Muscle of arm (tissue), 12 donors: ENCODE data around the gene TNFRSF8. TPM values are rescaled to one million over a fixed set of nuclear protein-coding genes. Genes with fewer than 3 reads are reported as not detected.
"Not testable (repeated sequence)": the region's sequence is repeated elsewhere in the genome, so short reads cannot be mapped to it uniquely, and the experiment has no call there.

Experiments used
- DNase-seq: peaks from one replicate; pipeline ENCODE4 v3.0.0-alpha.2; 2013
- polyA plus RNA-seq, 12 donors: library from polyadenylated mRNA; unstranded; fragments of 120-200 nt; gene quantifications; one replicate each; pipeline ENCODE4 v1.2.1, GENCODE V29; 2013; ENCODE audit not compliant: insufficient read length in 12 of 12

TNFRSF8 gene
- polyA plus RNA-seq, 12 donors = 0.10 to 0.33 (median 0.22) TPM; not detected in 3

- no peak for DNase-seq
Observed at GRCh38 chr1:12038356-12039163, 24.5 kb upstream of the TNFRSF8 start.

- DNase-seq = no peak
Observed at GRCh38 chr1:12039164-12039525, 24.0 kb upstream of the TNFRSF8 start.

- not testable (repeated sequence) for DNase-seq
Observed at GRCh38 chr1:12039824-12040456, 23.2 kb upstream of the TNFRSF8 start.

GRCh38 chr1:12040457-12041051 is 22.5 kb upstream of the TNFRSF8 start:
- peak; percentile 67 for DNase-seq

GRCh38 chr1:12044187-12044877 is 18.8 kb upstream of the TNFRSF8 start:
- not testable (repeated sequence) for DNase-seq

GRCh38 chr1:12046749-12047119 is 16.4 kb upstream of the TNFRSF8 start:
- DNase-seq = no peak

- DNase-seq = no peak
Observed at GRCh38 chr1:12047120-12047876, 15.8 kb upstream of the TNFRSF8 start.

GRCh38 chr1:12048372-12048771 is 14.7 kb upstream of the TNFRSF8 start:
- peak; percentile 69 for DNase-seq

GRCh38 chr1:12049616-12050015 is 13.5 kb upstream of the TNFRSF8 start:
- DNase-seq = no peak

- no peak for DNase-seq
Observed at GRCh38 chr1:12051361-12051760, 11.7 kb upstream of the TNFRSF8 start.

- peak; percentile 51 for DNase-seq
Observed at GRCh38 chr1:12052008-12052573, 11.0 kb upstream of the TNFRSF8 start.

- peak; percentile 38 for DNase-seq
Observed at GRCh38 chr1:12052997-12053686, 10.0 kb upstream of the TNFRSF8 start.

GRCh38 chr1:12053752-12054548 is 9.2 kb upstream of the TNFRSF8 start:
- no peak for DNase-seq

- no peak for DNase-seq
Observed at GRCh38 chr1:12055259-12055658, 7.8 kb upstream of the TNFRSF8 start.

GRCh38 chr1:12056331-12056841 is 6.7 kb upstream of the TNFRSF8 start:
- no peak for DNase-seq

- DNase-seq = no peak
Observed at GRCh38 chr1:12057382-12057781, 5.7 kb upstream of the TNFRSF8 start.

GRCh38 chr1:12057940-12058687 is 5.0 kb upstream of the TNFRSF8 start:
- no peak for DNase-seq

GRCh38 chr1:12059226-12059625 is 3.9 kb upstream of the TNFRSF8 start:
- DNase-seq = no peak
